Measurements from ENCODE around the gene CNN2. TPM values are rescaled to one million over a fixed set of nuclear protein-coding genes. Genes with fewer than 3 reads are reported as not detected.
A peak's percentile ranks its signal among the peaks of the same experiment; 100 is the strongest.

Gene CNN2
- total RNA-seq, 1 experiment from 2014 or later = 194 TPM

GRCh38 chr19:980133-980998 lies 46.0 kb upstream of the CNN2 start:
- H3K4me3 ChIP-seq (ENCODE audit: low read depth, low read length) = no peak overlapping the region
- ChIA-PET CTCF (interaction anchor here (0.7 to 2.3 kb wide), 3 partner anchors 24 to 490 kb away, joined by 3 to 16 read pairs (median 5); no protein-coding TSS in a partner anchor), POLR2A (interaction anchor here (0.6 kb wide), 1 partner anchor 25 kb away, joined by 3 read pairs; no protein-coding TSS in a partner anchor)
- H3K27me3 Mint-ChIP-seq (ENCODE audit: insufficient read depth, unreplicated experiment) = no peaks in the 10 kb centered on the region
- H3K4me3 Mint-ChIP-seq (ENCODE audit: unreplicated experiment) = peak overlapping the region; percentile 55
- peaks cover 40% of the 10 kb centered on the region for H3K4me1 ChIP-seq
- no peaks in the 10 kb centered on the region for H3K9me3 Mint-ChIP-seq (ENCODE audit: unreplicated experiment)
- H3K36me3 Mint-ChIP-seq (ENCODE audit: insufficient read depth, unreplicated experiment) = peaks cover 58% of the 10 kb centered on the region
- no peak for TF ChIP-seq CTCF (IDR thresholded peaks at IDR 0.05; ENCODE audit: insufficient read depth in 1 of 2, low read depth in 1 of 2, low read length in 1 of 2, severe bottlenecking in 1 of 2, unreplicated experiment in 1 of 2)
- H3K9me3 ChIP-seq = no peaks in the 10 kb centered on the region
- no peaks in the 10 kb centered on the region for H3K36me3 ChIP-seq (ENCODE audit: control insufficient read depth, insufficient read depth, low read length)
- H3K27ac Mint-ChIP-seq (ENCODE audit: unreplicated experiment) = peak overlapping the region; percentile 91
- peaks cover 8% of the 10 kb centered on the region for H3K4me1 Mint-ChIP-seq (ENCODE audit: low read depth, unreplicated experiment)
- intact Hi-C loops (cut with micrococcal nuclease; ENCODE audit: unreplicated experiment) = loop anchor here (1.0 to 5.0 kb wide), 3 partner anchors 28 to 208 kb away; no protein-coding TSS in a partner anchor
- no TSS peak for BruUV-seq (replicated peaks)
- peak; percentile 90 to 92 for DNase-seq
- H3K27me3 ChIP-seq (replicated peaks; ENCODE audit: control insufficient read depth, insufficient read depth, low read length) = no peaks in the 10 kb centered on the region

- TF ChIP-seq CTCF (IDR thresholded peaks at IDR 0.05; ENCODE audit: insufficient read depth in 1 of 2, low read depth in 1 of 2, low read length in 1 of 2, severe bottlenecking in 1 of 2, unreplicated experiment in 1 of 2) = peak; percentile 42 to 95
- H3K27me3 ChIP-seq (replicated peaks; ENCODE audit: control insufficient read depth, insufficient read depth, low read length) = no peaks in the 10 kb centered on the region
- BruUV-seq (replicated peaks) = no TSS peak
- peak in 1 of 2 experiments; percentile 87 for DNase-seq
- no peaks in the 10 kb centered on the region for H3K9me3 ChIP-seq
- Mint-ChIP-seq H3K9me3 (ENCODE audit: unreplicated experiment) (no peaks in the 10 kb centered on the region), H3K4me1 (ENCODE audit: low read depth, unreplicated experiment) (peaks cover 8% of the 10 kb centered on the region), H3K27me3 (ENCODE audit: insufficient read depth, unreplicated experiment) (no peaks in the 10 kb centered on the region), H3K4me3 (ENCODE audit: unreplicated experiment) (peak overlapping the region; percentile 95), H3K36me3 (ENCODE audit: insufficient read depth, unreplicated experiment) (peaks cover 47% of the 10 kb centered on the region), H3K27ac (ENCODE audit: unreplicated experiment) (no peak overlapping the region)
- intact Hi-C loops (cut with micrococcal nuclease; ENCODE audit: unreplicated experiment) = loop anchor here (5.0 kb wide), 1 partner anchor 210 kb away; no protein-coding TSS in a partner anchor
- ChIA-PET CTCF (interaction anchor here (1.0 to 2.3 kb wide), 2 partner anchors 59 to 103 kb away, joined by 4 to 16 read pairs; no protein-coding TSS in a partner anchor), POLR2A (no interaction called here)
- H3K4me1 ChIP-seq = peaks cover 40% of the 10 kb centered on the region
- peaks cover 1% of the 10 kb centered on the region; the same call in 1 of the 2 replicates for H3K36me3 ChIP-seq (ENCODE audit: control insufficient read depth, insufficient read depth, low read length)
- H3K4me3 ChIP-seq (ENCODE audit: low read depth, low read length) = peak overlapping the region; percentile 38
Observed at GRCh38 chr19:982567-983170, 43.7 kb upstream of the CNN2 start.
